Measurements from ENCODE around the gene PAX5.
"Not testable (repeated sequence)": the region's sequence is repeated elsewhere in the genome, so short reads cannot be mapped to it uniquely, and the experiment has no call there.

PAX5 gene

GRCh38 chr9:36880075-36880474 lies 154.0 kb downstream of the PAX5 start:
- DNase-seq (ENCODE audit: low read depth, low spot score) = no peak

GRCh38 chr9:36878986-36879982 lies 154.8 kb downstream of the PAX5 start:
- DNase-seq (ENCODE audit: low read depth, low spot score) = no peak

GRCh38 chr9:36877239-36877638 lies 156.8 kb downstream of the PAX5 start:
- no peak for DNase-seq (ENCODE audit: low read depth, low spot score)

GRCh38 chr9:36876056-36876455 lies 158.0 kb downstream of the PAX5 start:
- no peak for DNase-seq (ENCODE audit: low read depth, low spot score)

- DNase-seq (ENCODE audit: low read depth, low spot score) = peak; percentile 17
Observed at GRCh38 chr9:36874921-36875320, 159.1 kb downstream of the PAX5 start.

- DNase-seq (ENCODE audit: low read depth, low spot score) = no peak
Observed at GRCh38 chr9:36874261-36874660, 159.8 kb downstream of the PAX5 start.

GRCh38 chr9:36873247-36873875 lies 160.7 kb downstream of the PAX5 start:
- DNase-seq (ENCODE audit: low read depth, low spot score) = peak; percentile 77

- DNase-seq (ENCODE audit: low read depth, low spot score) = no peak
Observed at GRCh38 chr9:36872641-36873040, 161.4 kb downstream of the PAX5 start.

- no peak for DNase-seq (ENCODE audit: low read depth, low spot score)
Observed at GRCh38 chr9:36871606-36872005, 162.5 kb downstream of the PAX5 start.

- DNase-seq (ENCODE audit: low read depth, low spot score) = no peak
Observed at GRCh38 chr9:36870960-36871359, 163.1 kb downstream of the PAX5 start.

- DNase-seq (ENCODE audit: low read depth, low spot score) = not testable (repeated sequence)
Observed at GRCh38 chr9:36869605-36870004, 164.5 kb downstream of the PAX5 start.

GRCh38 chr9:36868586-36869282 lies 165.3 kb downstream of the PAX5 start:
- DNase-seq (ENCODE audit: low read depth, low spot score) = no peak

GRCh38 chr9:36867672-36868471 lies 166.2 kb downstream of the PAX5 start:
- no peak for DNase-seq (ENCODE audit: low read depth, low spot score)

- no peak for DNase-seq (ENCODE audit: low read depth, low spot score)
Observed at GRCh38 chr9:36867241-36867640, 166.8 kb downstream of the PAX5 start.

GRCh38 chr9:36866840-36867239 lies 167.2 kb downstream of the PAX5 start:
- DNase-seq (ENCODE audit: low read depth, low spot score) = no peak

- DNase-seq (ENCODE audit: low read depth, low spot score) = no peak
Observed at GRCh38 chr9:36865731-36866635, 168.1 kb downstream of the PAX5 start.

- DNase-seq (ENCODE audit: low read depth, low spot score) = peak; percentile 20
Observed at GRCh38 chr9:36864491-36865410, 169.3 kb downstream of the PAX5 start.

GRCh38 chr9:36862206-36863145 lies 171.6 kb downstream of the PAX5 start:
- DNase-seq (ENCODE audit: low read depth, low spot score) = peak; percentile 70

Data from astrocyte of the hippocampus (primary cell).